Astrocyte of the spinal cord (primary cell): ENCODE measurements around the gene SEC24D.

Experiments used
- DNase-seq: peaks from one replicate; pipeline ENCODE4 v3.0.0; 2011; ENCODE audit warnings: low read depth, low spot score
- H3K4me3 ChIP-seq: 2 replicates; pipeline ENCODE4 v1.5.1; 2011; ENCODE audit warnings: low read depth, mild to moderate bottlenecking, low read length, moderate library complexity
- CTCF ChIP-seq: IDR thresholded peaks from 2 replicates; pipeline ENCODE4 v1.5.1; 2012; ENCODE audit warnings: low read depth, mild to moderate bottlenecking, low read length, inconsistent platforms
- in situ Hi-C: cut with HindIII; loops from 2 replicates; pipeline ENCODE4 v1.10.0; 2017; ENCODE audit warnings: low sequenced_read_pairs

SEC24D gene

GRCh38 chr4:118752551-118752950 is 83.4 kb downstream of the SEC24D start:
- no peak for TF ChIP-seq CTCF
- in situ Hi-C loops, result no loop called here
- H3K4me3 ChIP-seq, result no peak overlapping the region
- DNase-seq, result no peak

GRCh38 chr4:118751629-118752323 is 84.2 kb downstream of the SEC24D start:
- peak; percentile 80 for DNase-seq
- H3K4me3 ChIP-seq, result no peak overlapping the region
- TF ChIP-seq CTCF, result no peak
- in situ Hi-C loops, result no loop called here

GRCh38 chr4:118749347-118749988 is 86.5 kb downstream of the SEC24D start:
- no peak for TF ChIP-seq CTCF
- no peak overlapping the region for H3K4me3 ChIP-seq
- in situ Hi-C loops, result no loop called here
- no peak for DNase-seq

- TF ChIP-seq CTCF, result no peak
- H3K4me3 ChIP-seq, result no peak overlapping the region
- no peak for DNase-seq
- in situ Hi-C loops, result no loop called here
These were observed 89.5 kb downstream of the SEC24D start for GRCh38 chr4:118746251-118746919.

GRCh38 chr4:118745357-118745756 is 90.6 kb downstream of the SEC24D start:
- TF ChIP-seq CTCF, result no peak
- no peak for DNase-seq
- in situ Hi-C loops, result no loop called here
- no peak overlapping the region for H3K4me3 ChIP-seq

GRCh38 chr4:118743867-118744266 is 92.1 kb downstream of the SEC24D start:
- no peak for TF ChIP-seq CTCF
- H3K4me3 ChIP-seq, result no peak overlapping the region
- no peak for DNase-seq
- in situ Hi-C loops, result no loop called here
